ENCODE results near the gene PTPRE.

GRCh38 chr10:127887541-127888415 lies 19.1 kb upstream of the PTPRE start:
- TF ChIP-seq EP300 (IDR thresholded peaks at IDR 0.05), result no peak
- no peak for TF ChIP-seq CTCF (IDR thresholded peaks at IDR 0.05)
- TF ChIP-seq POLR2A (IDR thresholded peaks at IDR 0.05), result no peak
